Aorta (tissue), 5 donors: ENCODE data around the gene MRPL49. TPM values are rescaled to one million over a fixed set of nuclear protein-coding genes. Genes with fewer than 3 reads are reported as not detected.

ENCODE experiments used
- ATAC-seq: fragments of 200-7000 bp; cut with Tn5 transposase; one replicate; pipeline ENCODE4 v1.9.1; 2022; ENCODE audit warnings: moderate library complexity; ENCODE audit not compliant: low FRiP score
- DNase-seq, 2 donors: peaks; one replicate each; pipeline ENCODE4 v3.0.0-alpha.2; 2020
- H3K27ac ChIP-seq, 2 donors: one replicate each; pipeline ENCODE4 v1.5.1; 2013; ENCODE audit warnings: low read length in 2 of 2, mild to moderate bottlenecking in 2 of 2, moderate library complexity in 2 of 2, control low read depth in 1 of 2, inconsistent platforms in 1 of 2, low read depth in 1 of 2
- H3K27me3 ChIP-seq, 2 donors: one replicate each; pipeline ENCODE4 v1.6.1; 2013; ENCODE audit warnings: control low read depth in 1 of 2, low read length in 1 of 2, mild to moderate bottlenecking in 1 of 2, moderate library complexity in 1 of 2; ENCODE audit not compliant: insufficient read depth in 2 of 2, control insufficient read depth in 1 of 2
- H3K36me3 ChIP-seq, 2 donors: one replicate each; pipeline ENCODE4 v1.6.1; 2013; ENCODE audit warnings: control low read depth in 1 of 2, low read length in 1 of 2, mild to moderate bottlenecking in 1 of 2; ENCODE audit not compliant: insufficient read depth in 2 of 2, control insufficient read depth in 1 of 2
- H3K4me1 ChIP-seq, 2 donors: one replicate each; pipeline ENCODE4 v1.6.1; 2013; ENCODE audit warnings: low read length in 2 of 2, control low read depth in 1 of 2, mild to moderate bottlenecking in 1 of 2, moderate library complexity in 1 of 2; ENCODE audit not compliant: insufficient read depth in 2 of 2, control insufficient read depth in 1 of 2
- H3K4me3 ChIP-seq, 2 donors: one replicate each; pipeline ENCODE4 v1.5.1; 2013; ENCODE audit warnings: low read length in 2 of 2, control low read depth in 1 of 2, mild to moderate bottlenecking in 1 of 2
- H3K9me3 ChIP-seq: one replicate; pipeline ENCODE4 v1.6.1; 2013; ENCODE audit warnings: mild to moderate bottlenecking, low read length; ENCODE audit not compliant: control insufficient read depth
- WGBS, 2 donors: extraction: QIAGEN DNeasy Blood & Tissue Kit; methylation state at CpG; one replicate each; pipeline ENCODE4 v1.1.7; 2013; 5-methylcytosine and 5-hydroxymethylcytosine counted together
- intact Hi-C, 2 donors: fragments of 100-400 bp; cut with DNase I; formaldehyde crosslinking; loops; one replicate each; pipeline versions ENCODE4 v1.14.2 to v1.15.0; 2022
- polyA plus RNA-seq, 2 donors: library from polyadenylated mRNA; stranded (reverse); fragments of 200-250 nt; gene quantifications; one replicate each; pipeline ENCODE4 v1.2.3, GENCODE V29; 2013
- total RNA-seq, 2 donors: library from RNA; stranded (reverse); fragmentation: NEBNext Ultra II Directional; extraction: Animal tissue kit (Norgen Biotek cat#: 25700); gene quantifications; one replicate each; pipeline ENCODE4 v1.2.1, GENCODE V29; 2021
- donor health status: healthy with polysubstance abuse.
- donor health status: Bipolar disorder and iron deficiency.
- donor health status: DM: no; HTN: no; CAD: no.
- donor health status: DM: no; HTN: no; CAD: no.
- donor health status: DM: yes; HTN: yes; CAD: no.

Gene MRPL49
- total and polyA plus RNA-seq, 4 donors = 35.0 to 52.2 (median 40.7) TPM

DNA sequence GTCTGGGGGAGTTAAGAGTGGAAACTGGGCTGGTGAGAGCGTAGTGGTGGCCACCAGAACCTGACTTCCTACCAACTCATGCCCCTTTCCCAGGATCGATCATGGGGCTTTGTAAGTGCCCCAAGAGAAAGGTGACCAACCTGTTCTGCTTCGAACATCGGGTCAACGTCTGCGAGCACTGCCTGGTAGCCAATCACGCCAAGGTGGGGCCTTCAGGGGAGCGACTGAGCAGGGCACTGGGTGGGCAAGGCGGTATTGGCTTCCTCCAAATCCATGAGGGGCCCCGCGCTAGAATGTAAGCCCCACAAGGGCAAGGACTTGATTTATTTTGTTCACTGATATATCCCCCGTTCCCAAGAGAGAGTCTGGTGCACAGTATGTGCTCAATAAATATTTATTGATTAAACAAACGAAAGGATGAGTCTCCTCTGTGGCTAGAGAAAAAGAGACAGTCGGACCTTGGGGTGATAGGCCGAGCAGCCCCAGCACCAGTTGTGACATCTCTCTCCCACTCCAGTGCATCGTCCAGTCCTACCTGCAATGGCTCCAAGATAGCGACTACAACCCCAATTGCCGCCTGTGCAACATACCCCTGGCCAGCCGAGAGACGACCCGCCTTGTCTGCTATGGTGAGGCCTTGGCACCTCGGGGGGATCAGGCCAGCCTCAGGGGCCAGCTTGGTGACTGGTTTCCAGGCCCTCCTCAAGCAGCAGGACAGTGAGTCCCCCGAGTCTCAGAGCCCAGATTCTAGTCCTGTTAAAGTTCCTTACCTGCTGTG, 37.3 kb upstream of the MRPL49 start:
- ATAC-seq = no peak
- Histone ChIP-seq H3K9me3 (no peaks in the 10 kb centered on the region), H3K4me3 (peak overlapping the region; percentile 79 to 83), H3K27me3 (no peaks in the 10 kb centered on the region), H3K27ac (peak overlapping the region in 1 of 2 donors; percentile 9), H3K36me3 (no peaks in the 10 kb centered on the region), H3K4me1 (no peaks in the 10 kb centered on the region)
- WGBS, 2 donors = 37 to 41% methylated on average over 23 of the region's 23 CpGs
- no peak for DNase-seq
- intact Hi-C loops = loop anchor here (5.0 to 10.0 kb wide), 2 partner anchors 38 to 60 kb away; partner anchors contain the start of genes FAU (in 1 of the 2), MRPL49 (in 1 of the 2) and SNX15 (in 1 of the 2)

DNA sequence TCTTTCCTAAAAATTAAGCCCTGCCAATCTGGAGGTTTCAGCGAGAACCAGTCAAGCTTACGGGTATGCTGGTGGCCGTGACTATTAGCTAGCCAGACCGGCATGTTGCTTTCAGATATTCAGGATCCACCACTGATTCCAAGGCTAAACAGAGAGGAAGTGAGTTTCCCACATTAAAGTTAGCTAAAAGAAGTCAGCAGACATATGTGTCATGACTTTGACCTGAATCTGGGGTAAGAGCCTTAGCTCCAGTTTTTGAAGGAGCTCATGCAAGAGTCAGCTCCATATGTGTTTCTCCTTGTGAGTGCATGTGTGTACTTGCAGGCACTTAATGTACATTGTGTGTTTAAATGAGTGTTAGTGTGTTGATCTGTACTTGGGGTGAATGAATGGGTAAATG, 36.7 kb upstream of the MRPL49 start:
- H3K4me1 ChIP-seq = no peaks in the 10 kb centered on the region
- no peak overlapping the region for H3K4me3 ChIP-seq
- no peaks in the 10 kb centered on the region for H3K36me3 ChIP-seq
- WGBS, 2 donors = 84 to 86% methylated on average over 4 of the region's 4 CpGs
- H3K27me3 ChIP-seq = no peaks in the 10 kb centered on the region
- intact Hi-C loops = loop anchor here in 1 of 2 donors (10.0 kb wide), 1 partner anchor 61 kb away; the partner anchor contains the start of gene SNX15
- H3K27ac ChIP-seq = no peak overlapping the region
- ATAC-seq (no peak), DNase-seq (no peak)
- H3K9me3 ChIP-seq = no peaks in the 10 kb centered on the region

DNA sequence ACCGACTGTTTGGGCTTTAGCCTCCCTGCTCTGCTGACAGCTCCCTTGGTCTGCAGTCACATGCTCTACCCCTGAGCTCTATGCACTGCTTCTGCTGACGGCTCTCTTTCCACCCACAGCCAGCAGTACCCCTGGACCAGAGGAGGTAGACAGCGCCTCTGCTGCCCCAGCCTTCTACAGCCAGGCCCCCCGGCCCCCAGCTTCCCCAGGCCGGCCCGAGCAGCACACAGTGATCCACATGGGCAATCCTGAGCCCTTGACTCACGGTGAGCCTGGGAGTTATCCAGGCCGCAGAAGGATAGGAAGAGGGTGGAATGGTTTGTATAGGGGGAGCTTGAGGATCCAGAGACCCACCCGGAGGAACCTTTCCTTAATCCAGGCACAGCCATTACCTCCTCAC, 35.3 kb upstream of the MRPL49 start:
- no peak overlapping the region for H3K27ac ChIP-seq
- H3K9me3 ChIP-seq = no peaks in the 10 kb centered on the region
- no peaks in the 10 kb centered on the region for H3K36me3 ChIP-seq
- no peaks in the 10 kb centered on the region for H3K4me1 ChIP-seq
- intact Hi-C loops = loop anchor here in 1 of 2 donors (10.0 kb wide), 1 partner anchor 62 kb away; the partner anchor contains the start of gene SNX15
- ATAC-seq (no peak), DNase-seq (no peak)
- no peaks in the 10 kb centered on the region for H3K27me3 ChIP-seq
- WGBS, 2 donors = 88 to 94% methylated on average over 9 of the region's 9 CpGs
- no peak overlapping the region for H3K4me3 ChIP-seq

DNA sequence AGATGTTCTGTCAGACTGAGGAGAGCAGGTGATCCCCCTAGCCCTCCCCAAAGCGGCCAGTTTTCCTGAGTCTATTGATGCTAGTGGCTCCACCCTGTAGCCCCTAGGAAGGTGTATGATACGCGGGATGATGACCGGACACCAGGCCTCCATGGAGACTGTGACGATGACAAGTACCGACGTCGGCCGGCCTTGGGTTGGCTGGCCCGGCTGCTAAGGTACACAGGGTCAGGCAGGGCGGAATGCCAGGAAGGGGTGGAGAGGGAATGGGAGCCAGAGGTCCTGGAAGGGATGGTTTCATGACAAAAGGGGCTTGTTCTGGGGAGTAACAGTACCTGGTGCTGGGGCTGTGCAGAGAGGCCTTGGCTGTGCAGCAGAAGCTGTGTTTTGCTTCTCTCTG, 34.9 kb upstream of the MRPL49 start:
- Histone ChIP-seq H3K27ac (no peak overlapping the region), H3K4me1 (no peaks in the 10 kb centered on the region), H3K27me3 (no peaks in the 10 kb centered on the region), H3K4me3 (no peak overlapping the region), H3K36me3 (no peaks in the 10 kb centered on the region), H3K9me3 (no peaks in the 10 kb centered on the region)
- intact Hi-C loops = loop anchor here in 1 of 2 donors (10.0 kb wide), 1 partner anchor 62 kb away; the partner anchor contains the start of gene SNX15
- 86 to 89% methylated on average over 11 of the region's 11 CpGs for WGBS, 2 donors
- ATAC-seq = no peak
- DNase-seq = no peak

DNA sequence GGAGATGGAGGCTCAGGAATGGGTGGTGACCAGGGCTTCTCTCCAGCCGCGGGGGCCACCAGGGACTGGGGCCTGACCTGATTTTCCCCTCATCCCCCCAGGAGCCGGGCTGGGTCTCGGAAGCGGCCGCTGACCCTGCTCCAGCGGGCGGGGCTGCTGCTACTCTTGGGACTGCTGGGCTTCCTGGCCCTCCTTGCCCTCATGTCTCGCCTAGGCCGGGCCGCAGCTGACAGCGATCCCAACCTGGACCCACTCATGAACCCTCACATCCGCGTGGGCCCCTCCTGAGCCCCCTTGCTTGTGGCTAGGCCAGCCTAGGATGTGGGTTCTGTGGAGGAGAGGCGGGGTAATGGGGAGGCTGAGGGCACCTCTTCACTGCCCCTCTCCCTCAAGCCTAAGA, 34.3 kb upstream of the MRPL49 start:
- WGBS, 2 donors = 90 to 93% methylated on average over 15 of the region's 15 CpGs
- intact Hi-C loops = loop anchor here in 1 of 2 donors (10.0 kb wide), 1 partner anchor 63 kb away; the partner anchor contains the start of gene SNX15
- DNase-seq (no peak), ATAC-seq (no peak)
- H3K4me3 ChIP-seq = no peak overlapping the region
- no peaks in the 10 kb centered on the region for H3K4me1 ChIP-seq
- H3K9me3 ChIP-seq = no peaks in the 10 kb centered on the region
- H3K27me3 ChIP-seq = no peaks in the 10 kb centered on the region
- H3K27ac ChIP-seq = no peak overlapping the region
- no peaks in the 10 kb centered on the region for H3K36me3 ChIP-seq

DNA sequence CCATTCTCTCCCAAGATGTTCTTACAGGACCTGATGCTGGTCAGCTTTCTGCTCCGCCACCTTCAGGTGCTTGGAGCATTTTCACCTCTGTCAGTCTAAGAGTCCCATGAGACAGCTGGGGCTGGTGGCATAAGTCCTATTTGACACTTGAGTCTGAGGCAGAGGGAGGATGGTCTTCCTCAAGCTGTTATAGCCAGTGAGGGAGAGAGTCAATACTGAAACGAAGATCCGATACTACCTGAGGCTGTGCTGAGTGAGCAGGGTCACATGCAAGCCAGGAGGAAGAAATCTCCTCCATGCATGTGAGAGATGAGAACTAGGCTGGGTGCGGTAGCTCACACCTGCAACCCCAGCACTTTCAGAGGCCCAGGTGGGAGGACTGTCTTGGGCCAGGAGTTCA, 32.5 kb upstream of the MRPL49 start:
- H3K36me3 ChIP-seq = no peaks in the 10 kb centered on the region

DNA sequence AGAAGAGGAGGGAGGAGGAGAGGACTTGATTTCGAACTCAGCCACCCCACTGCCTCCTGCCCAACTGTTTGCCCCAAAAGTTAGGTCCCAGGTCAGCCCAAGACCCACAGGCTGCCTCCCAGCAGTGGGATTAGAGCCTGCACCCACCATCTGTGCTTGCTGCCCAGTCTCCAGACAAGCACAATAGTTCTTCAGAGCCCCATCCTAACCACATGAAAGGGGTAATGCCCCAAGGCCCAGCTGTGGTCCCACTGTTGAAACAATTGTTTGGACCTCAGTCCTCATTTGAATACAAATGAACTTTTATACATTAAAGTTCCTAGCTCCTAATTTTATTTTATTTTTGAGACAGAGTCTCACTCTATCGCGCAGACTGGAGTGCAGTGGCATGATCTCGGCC, 31.5 kb upstream of the MRPL49 start:
- no peak overlapping the region for H3K27ac ChIP-seq
- 89 to 95% methylated on average over 4 of the region's 4 CpGs for WGBS, 2 donors
- intact Hi-C loops = no loop called here

More for the DNA sequence above, 32.5 kb upstream of the MRPL49 start:
- Histone ChIP-seq H3K4me1 (no peaks in the 10 kb centered on the region), H3K4me3 (no peak overlapping the region), H3K9me3 (no peaks in the 10 kb centered on the region), H3K27ac (no peak overlapping the region), H3K27me3 (no peaks in the 10 kb centered on the region)
- no peak for ATAC-seq
- no peak for DNase-seq
- 89 to 91% methylated on average over 4 of the region's 4 CpGs for WGBS, 2 donors
- intact Hi-C loops = loop anchor here in 1 of 2 donors (10.0 kb wide), 1 partner anchor 65 kb away; the partner anchor contains the start of gene SNX15

DNA sequence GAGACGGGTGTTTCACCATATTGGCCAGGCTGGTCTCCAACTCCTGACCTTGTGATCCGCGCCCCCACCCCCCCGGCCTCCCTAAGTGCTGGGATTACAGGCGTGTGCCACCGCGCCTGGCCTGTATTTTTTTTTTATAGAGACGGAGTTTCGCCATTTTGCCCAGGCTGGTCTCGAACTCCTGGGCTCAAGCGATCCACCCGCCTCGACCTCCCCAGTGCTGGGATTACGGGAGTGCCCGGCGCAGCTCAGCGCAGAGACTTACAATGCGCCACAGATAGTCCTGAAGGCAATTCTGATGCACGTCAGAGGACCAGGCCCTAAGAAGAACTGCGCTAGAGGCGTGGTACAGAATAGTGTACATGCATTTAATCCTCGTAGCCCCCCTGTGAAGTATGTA, 26.7 kb upstream of the MRPL49 start:
- Histone ChIP-seq H3K4me3 (no peak overlapping the region), H3K36me3 (no peaks in the 10 kb centered on the region), H3K4me1 (no peaks in the 10 kb centered on the region), H3K9me3 (no peaks in the 10 kb centered on the region), H3K27ac (no peak overlapping the region), H3K27me3 (no peaks in the 10 kb centered on the region)
- DNase-seq (no peak), ATAC-seq (no peak)
- WGBS, 2 donors = 71 to 74% methylated on average over 22 of the region's 22 CpGs
- intact Hi-C loops = loop anchor here in 1 of 2 donors (5.0 kb wide), 1 partner anchor 53 kb away; the partner anchor contains the start of gene SAC3D1

More for the DNA sequence above, 31.5 kb upstream of the MRPL49 start:
- H3K27me3 ChIP-seq = no peaks in the 10 kb centered on the region
- H3K9me3 ChIP-seq = no peaks in the 10 kb centered on the region
- H3K4me1 ChIP-seq = no peaks in the 10 kb centered on the region
- ATAC-seq (no peak), DNase-seq (no peak)
- H3K36me3 ChIP-seq = no peaks in the 10 kb centered on the region
- no peak overlapping the region for H3K4me3 ChIP-seq
